Left lung (tissue), 10 donors: ENCODE measurements around the gene DCAF11. TPM values are rescaled to one million over a fixed set of nuclear protein-coding genes. Genes with fewer than 3 reads are reported as not detected.
A peak's percentile ranks its signal among the peaks of the same experiment; 100 is the strongest.

Source experiments
- ATAC-seq: fragments of 200-7000 bp; cut with Tn5 transposase; one replicate; pipeline ENCODE4 v1.9.1; 2020; ENCODE audit warnings: moderate library complexity
- DNase-seq, 4 donors: peaks; one replicate each; pipeline ENCODE4 v3.0.0-alpha.2; 2013 to 2020
- H3K27ac ChIP-seq, 2 donors: fragments of 200-600 bp; sonication (generic) in 1 of 2; one replicate each; pipeline versions ENCODE4 v1.5.0 to v1.8.0; 2020 to 2021
- H3K27me3 ChIP-seq, 2 donors: fragments of 200-600 bp; sonication (generic) in 1 of 2; one replicate each; pipeline versions ENCODE4 v1.5.0 to v1.8.0; 2020 to 2021
- H3K36me3 ChIP-seq, 2 donors: fragments of 200-600 bp; sonication (generic) in 1 of 2; one replicate each; pipeline versions ENCODE4 v1.5.0 to v1.8.0; 2020 to 2021
- H3K4me1 ChIP-seq, 2 donors: fragments of 200-600 bp; one replicate each; pipeline ENCODE4 v1.8.0; 2021
- H3K4me3 ChIP-seq, 2 donors: fragments of 200-600 bp; sonication (generic) in 1 of 2; one replicate each; pipeline versions ENCODE4 v1.5.0 to v1.8.0; 2020 to 2021; ENCODE audit warnings: mild to moderate bottlenecking in 1 of 2
- H3K9me3 ChIP-seq, 2 donors: fragments of 200-600 bp; sonication (generic) in 1 of 2; one replicate each; pipeline versions ENCODE4 v1.5.0 to v1.8.0; 2020 to 2021
- CTCF ChIP-seq, 2 donors: fragments of 200-600 bp; sonication (generic) in 1 of 2; IDR thresholded peaks; one replicate each; pipeline versions ENCODE4 v1.5.0 to v1.8.0; 2021; ENCODE audit warnings: antibody characterized with exemption in 2 of 2
- intact Hi-C, 2 donors: fragments of 100-400 bp; cut with DNase I; formaldehyde crosslinking; loops; one replicate each; pipeline versions ENCODE4 v1.11.2 to v1.14.2; 2022
- polyA plus RNA-seq, 6 donors: library from polyadenylated mRNA; unstranded; fragments of 120-200 nt; gene quantifications; one replicate each; pipeline ENCODE4 v1.2.1, GENCODE V29; 2013; ENCODE audit not compliant: insufficient read length in 6 of 6
- total RNA-seq, 2 donors: library from RNA; stranded (reverse); fragmentation: NEBNext Ultra II Directional; extraction: Animal tissue kit (Norgen Biotek cat#: 25700); gene quantifications; one replicate each; pipeline ENCODE4 v1.2.1, GENCODE V29; 2021
- donor health status: DM: no; HTN: yes; CAD: no.
- donor health status: DM: no; HTN: no; CAD: no.

The DCAF11 gene
- total and polyA plus RNA-seq, 8 donors = 56.4 to 76.3 (median 65.1) TPM

DNA sequence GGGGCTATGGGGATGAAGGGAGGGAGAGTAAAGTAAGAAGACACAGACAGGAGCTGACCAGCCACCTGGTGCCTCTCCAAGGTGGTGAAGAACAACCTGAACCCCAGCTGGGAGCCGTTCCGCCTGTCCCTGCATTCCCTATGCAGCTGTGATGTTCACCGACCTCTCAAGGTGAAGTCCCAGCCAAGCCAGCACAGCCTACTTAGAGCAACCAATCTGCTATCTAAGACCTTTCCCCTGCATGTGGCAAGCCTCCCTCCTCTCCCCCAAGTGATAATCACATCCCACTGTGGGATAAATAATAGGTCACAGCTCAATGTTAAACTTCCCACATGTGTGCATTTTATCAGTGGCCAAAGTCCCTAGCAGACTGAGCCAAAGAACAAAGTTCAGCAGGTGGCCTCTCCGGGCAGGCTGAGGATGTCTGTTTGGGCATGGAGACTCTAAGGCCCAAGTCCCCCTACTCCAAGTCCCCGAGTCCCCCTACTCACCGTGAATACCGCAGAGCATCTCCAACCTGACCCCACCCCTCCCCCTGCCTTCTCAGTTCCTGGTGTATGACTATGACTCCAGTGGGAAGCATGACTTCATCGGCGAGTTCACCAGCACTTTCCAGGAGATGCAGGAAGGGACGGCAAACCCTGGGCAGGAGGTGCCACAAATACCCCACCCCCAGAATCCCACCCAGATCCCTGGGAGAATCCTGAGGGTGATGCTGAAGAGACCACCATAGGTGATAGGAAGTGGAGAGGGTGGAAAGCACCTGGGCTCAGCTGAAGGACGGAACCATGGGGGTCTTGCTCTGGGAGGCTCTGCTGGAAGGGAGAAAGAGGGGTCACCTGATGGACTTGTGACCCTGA lies 39.7 kb upstream of the DCAF11 start:
- Histone ChIP-seq H3K27ac (no peak overlapping the region), H3K9me3 (no peaks in the 10 kb centered on the region), H3K36me3 (no peaks in the 10 kb centered on the region), H3K4me3 (no peak overlapping the region), H3K4me1 (no peaks in the 10 kb centered on the region), H3K27me3 (peaks cover 0 to 21% of the 10 kb centered on the region in 2 donors)
- DNase-seq = peak in 1 of 4 donors; percentile 25
- intact Hi-C loops = no loop called here
- no peak for ATAC-seq
- no peak for TF ChIP-seq CTCF (IDR thresholded peaks at IDR 0.05)

- Histone ChIP-seq H3K36me3 (no peaks in the 10 kb centered on the region), H3K27me3 (peaks cover 0 to 30% of the 10 kb centered on the region in 2 donors), H3K27ac (no peak overlapping the region), H3K9me3 (no peaks in the 10 kb centered on the region), H3K4me1 (peaks cover 0 to 2% of the 10 kb centered on the region in 2 donors), H3K4me3 (no peak overlapping the region)
- intact Hi-C loops = no loop called here
- peak in 1 of 4 donors; percentile 51 for DNase-seq
- no peak for ATAC-seq
- no peak for TF ChIP-seq CTCF (IDR thresholded peaks at IDR 0.05)
These were observed 38.9 kb upstream of the DCAF11 start for GRCh38 chr14:24075485-24076301.

DNA sequence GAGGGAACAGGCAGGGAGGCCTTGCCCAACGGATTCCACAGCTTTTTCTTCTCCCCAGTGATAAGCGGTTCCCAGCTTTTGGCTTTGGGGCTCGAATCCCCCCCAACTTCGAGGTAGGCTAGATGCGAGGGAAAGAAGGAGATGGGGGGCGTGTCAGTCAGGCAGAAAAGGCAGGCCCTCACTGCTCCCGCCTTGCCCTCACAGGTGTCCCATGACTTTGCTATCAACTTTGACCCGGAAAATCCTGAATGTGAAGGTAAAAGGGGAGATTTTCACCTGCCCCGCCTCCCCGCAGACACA lies 38.3 kb upstream of the DCAF11 start:
- ATAC-seq (no peak), DNase-seq (no peak)
- Histone ChIP-seq H3K4me3 (no peak overlapping the region), H3K9me3 (no peaks in the 10 kb centered on the region), H3K4me1 (peaks cover 0 to 8% of the 10 kb centered on the region in 2 donors), H3K27me3 (peaks cover 0 to 34% of the 10 kb centered on the region in 2 donors), H3K27ac (no peak overlapping the region), H3K36me3 (no peaks in the 10 kb centered on the region)
- intact Hi-C loops = no loop called here
- TF ChIP-seq CTCF (IDR thresholded peaks at IDR 0.05) = no peak

GRCh38 chr14:24077086-24077485 lies 37.5 kb upstream of the DCAF11 start:
- H3K4me3 ChIP-seq = no peak overlapping the region
- no peaks in the 10 kb centered on the region for H3K36me3 ChIP-seq
- H3K9me3 ChIP-seq = no peaks in the 10 kb centered on the region
- peak in 1 of 4 donors; percentile 71 for DNase-seq
- intact Hi-C loops = no loop called here
- TF ChIP-seq CTCF (IDR thresholded peaks at IDR 0.05) = no peak
- H3K27me3 ChIP-seq = peaks cover 0 to 34% of the 10 kb centered on the region in 2 donors
- peaks cover 6 to 15% of the 10 kb centered on the region in 2 donors for H3K4me1 ChIP-seq
- no peak for ATAC-seq
- no peak overlapping the region for H3K27ac ChIP-seq

GRCh38 chr14:24078146-24078545 lies 36.4 kb upstream of the DCAF11 start:
- no peak overlapping the region for H3K27ac ChIP-seq
- peaks cover 6 to 15% of the 10 kb centered on the region in 2 donors for H3K4me1 ChIP-seq
- H3K27me3 ChIP-seq = peaks cover 0 to 33% of the 10 kb centered on the region in 2 donors
- DNase-seq (peak in 1 of 4 donors; percentile 30), ATAC-seq (no peak)
- no peak for TF ChIP-seq CTCF (IDR thresholded peaks at IDR 0.05)
- H3K36me3 ChIP-seq = no peaks in the 10 kb centered on the region
- H3K9me3 ChIP-seq = no peaks in the 10 kb centered on the region
- intact Hi-C loops = no loop called here
- H3K4me3 ChIP-seq = no peak overlapping the region
